Measurements from ENCODE around the gene PCBP3. TPM values are rescaled to one million over a fixed set of nuclear protein-coding genes. Genes with fewer than 3 reads are reported as not detected.

Gene PCBP3
- total RNA-seq, 6 experiments from 2014 or later = 0.37 to 1.5 (median 0.69) TPM

- H3K27ac ChIP-seq = no peak overlapping the region
- H3K4me1 ChIP-seq = no peaks in the 10 kb centered on the region
- no peak for DNase-seq
- no peaks in the 10 kb centered on the region for H3K36me3 ChIP-seq
- ATAC-seq = peak in 1 of 4 donors; percentile 46
- WGBS (ENCODE audit: insufficient coverage, low coverage, low lambda C conversion rate, missing lambda C conversion rate) = 39% methylated on average over 3 of the region's 3 CpGs
- no peak for TF ChIP-seq POLR2A (IDR thresholded peaks at IDR 0.05)
- TF ChIP-seq CTCF (IDR thresholded peaks at IDR 0.05) = no peak
- no peak overlapping the region for H3K4me3 ChIP-seq
- no peaks in the 10 kb centered on the region for H3K27me3 ChIP-seq
- H3K9me3 ChIP-seq = no peaks in the 10 kb centered on the region
- intact Hi-C loops (cut with DNase I) = no loop called here
Measured at GRCh38 chr21:45698493-45699184, 55.1 kb downstream of the PCBP3 start.

GRCh38 chr21:45699251-45699942, 55.9 kb downstream of the PCBP3 start:
- no peaks in the 10 kb centered on the region for H3K9me3 ChIP-seq
- intact Hi-C loops (cut with DNase I) = no loop called here
- no peak for TF ChIP-seq POLR2A (IDR thresholded peaks at IDR 0.05)
- TF ChIP-seq CTCF (IDR thresholded peaks at IDR 0.05) = no peak
- H3K36me3 ChIP-seq = no peaks in the 10 kb centered on the region
- no peak for DNase-seq
- 73% methylated on average over 7 of the region's 7 CpGs for WGBS (ENCODE audit: insufficient coverage, low coverage, low lambda C conversion rate, missing lambda C conversion rate)
- no peak for ATAC-seq
- no peaks in the 10 kb centered on the region for H3K27me3 ChIP-seq
- H3K27ac ChIP-seq = no peak overlapping the region
- no peaks in the 10 kb centered on the region for H3K4me1 ChIP-seq
- H3K4me3 ChIP-seq = no peak overlapping the region

- Histone ChIP-seq H3K4me3 (no peak overlapping the region), H3K27ac (no peak overlapping the region), H3K36me3 (no peaks in the 10 kb centered on the region), H3K4me1 (no peaks in the 10 kb centered on the region), H3K27me3 (no peaks in the 10 kb centered on the region), H3K9me3 (no peaks in the 10 kb centered on the region)
- DNase-seq = no peak
- no peak for TF ChIP-seq POLR2A (IDR thresholded peaks at IDR 0.05)
- TF ChIP-seq CTCF (IDR thresholded peaks at IDR 0.05) = no peak
- no peak for ATAC-seq
- 86% methylated on average over 1 of the region's 1 CpG for WGBS (ENCODE audit: insufficient coverage, low coverage, low lambda C conversion rate, missing lambda C conversion rate)
- intact Hi-C loops (cut with DNase I) = no loop called here
Measured at GRCh38 chr21:45699966-45700365, 56.4 kb downstream of the PCBP3 start.

GRCh38 chr21:45700461-45700860, 56.9 kb downstream of the PCBP3 start:
- no peak for TF ChIP-seq CTCF (IDR thresholded peaks at IDR 0.05)
- no peak for TF ChIP-seq POLR2A (IDR thresholded peaks at IDR 0.05)
- H3K27ac ChIP-seq = no peak overlapping the region
- intact Hi-C loops (cut with DNase I) = no loop called here
- H3K36me3 ChIP-seq = no peaks in the 10 kb centered on the region
- H3K4me1 ChIP-seq = no peaks in the 10 kb centered on the region
- ATAC-seq = no peak
- WGBS (ENCODE audit: insufficient coverage, low coverage, low lambda C conversion rate, missing lambda C conversion rate) = 79% methylated on average over 2 of the region's 6 CpGs
- no peaks in the 10 kb centered on the region for H3K27me3 ChIP-seq
- no peak for DNase-seq
- no peak overlapping the region for H3K4me3 ChIP-seq
- H3K9me3 ChIP-seq = no peaks in the 10 kb centered on the region

Measured in right lobe of liver (tissue), 6 donors.